ENCODE measurements around the gene AGBL1.
"Not testable (repeated sequence)": the region's sequence is repeated elsewhere in the genome, so short reads cannot be mapped to it uniquely, and the experiment has no call there.

AGBL1 gene

DNA sequence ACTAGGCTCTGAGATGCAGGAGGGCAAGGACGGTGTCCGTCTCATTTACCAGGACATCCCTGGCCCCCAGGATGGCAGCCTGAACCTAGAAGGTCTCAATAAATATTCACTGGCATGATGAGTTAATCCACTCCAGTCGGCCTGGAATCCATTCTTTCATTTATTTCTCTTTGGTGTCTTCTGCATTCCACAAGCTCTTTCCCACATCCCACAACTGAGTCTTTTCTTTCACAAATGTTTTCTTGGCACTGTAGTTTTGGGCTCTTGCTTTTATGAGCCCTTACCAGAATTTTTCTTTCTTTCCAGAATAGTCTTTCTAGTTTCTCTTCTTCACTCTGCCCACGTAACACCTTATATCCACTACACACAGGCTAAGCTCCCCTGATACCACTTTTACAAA, 778.0 kb downstream of the AGBL1 start:
- no peaks in the 10 kb centered on the region for H3K9me3 ChIP-seq (ENCODE audit: insufficient read depth, low read depth, low read length)
- no peaks in the 10 kb centered on the region for H3K27me3 ChIP-seq (ENCODE audit: insufficient read depth, low read length)
- no peak overlapping the region for H3K4me3 ChIP-seq (ENCODE audit: low read length)
- no peaks in the 10 kb centered on the region for H3K36me3 ChIP-seq (ENCODE audit: insufficient read depth, low read length)
- no peaks in the 10 kb centered on the region for H3K4me1 ChIP-seq (ENCODE audit: insufficient read depth, low read length)
- no peak overlapping the region for H3K9ac ChIP-seq (ENCODE audit: low read depth, low read length)
- 94% methylated on average over 3 of the region's 4 CpGs for WGBS
- no peak overlapping the region for H3K27ac ChIP-seq (ENCODE audit: low read depth, low read length)

DNA sequence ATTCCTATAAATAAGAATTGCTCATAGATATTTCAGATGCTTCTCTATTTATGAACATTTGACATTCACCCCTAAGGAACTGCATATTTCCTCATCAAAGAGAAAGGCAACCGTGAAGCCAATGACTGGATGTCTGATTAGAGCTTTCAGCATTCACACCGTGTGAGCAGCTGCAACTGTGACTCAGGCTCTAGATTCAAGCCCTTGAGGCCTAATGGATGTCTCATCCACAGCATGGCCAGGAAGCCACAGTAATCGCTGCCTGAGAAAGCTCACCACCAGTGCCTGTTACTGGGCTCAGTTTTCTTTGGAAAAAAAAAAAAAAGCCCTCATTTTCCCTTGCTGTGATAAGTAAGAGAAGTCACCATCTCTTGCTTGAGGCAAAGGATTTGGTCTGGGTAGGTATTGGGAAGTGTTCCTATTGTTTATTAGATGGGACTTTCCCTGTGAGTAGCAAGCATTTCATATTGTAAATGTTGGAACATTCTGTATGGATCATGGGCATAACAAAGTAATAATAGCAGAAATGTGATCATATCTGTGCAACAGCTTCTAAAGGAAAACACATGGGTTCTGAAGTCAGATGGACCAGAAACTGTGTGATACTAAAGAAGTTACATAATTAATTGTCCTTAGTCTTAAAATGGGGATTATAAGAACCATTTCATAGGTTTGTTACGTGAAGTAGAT, 783.7 kb downstream of the AGBL1 start:
- H3K4me3 ChIP-seq (ENCODE audit: low read length), result no peak overlapping the region
- 72% methylated on average over 3 of the region's 4 CpGs for WGBS
- H3K36me3 ChIP-seq (ENCODE audit: insufficient read depth, low read length), result no peaks in the 10 kb centered on the region
- H3K27me3 ChIP-seq (ENCODE audit: insufficient read depth, low read length), result no peaks in the 10 kb centered on the region
- no peaks in the 10 kb centered on the region for H3K9me3 ChIP-seq (ENCODE audit: insufficient read depth, low read depth, low read length)
- no peaks in the 10 kb centered on the region; the same call in 1 of the 2 replicates for H3K4me1 ChIP-seq (ENCODE audit: insufficient read depth, low read length)
- no peak overlapping the region for H3K27ac ChIP-seq (ENCODE audit: low read depth, low read length)
- H3K9ac ChIP-seq (ENCODE audit: low read depth, low read length), result no peak overlapping the region

DNA sequence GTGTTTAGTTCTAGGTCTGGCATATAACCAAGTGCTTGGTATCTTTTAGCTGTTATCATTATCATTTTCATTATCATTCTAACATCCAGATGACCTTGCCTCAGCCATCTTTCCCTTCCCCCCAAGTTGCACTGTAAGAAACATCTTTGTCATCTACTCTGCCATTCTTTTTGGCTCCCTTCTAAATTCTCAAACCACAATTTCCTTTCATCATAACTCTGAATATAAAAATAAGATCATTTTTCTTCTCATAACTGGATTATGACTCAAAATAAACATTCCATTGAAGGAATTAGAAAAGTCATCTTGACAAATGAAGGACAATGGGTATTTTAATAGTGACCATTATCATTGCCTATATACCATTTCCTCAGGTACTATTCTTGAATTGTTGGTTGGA, 786.2 kb downstream of the AGBL1 start:
- H3K27ac ChIP-seq (ENCODE audit: low read depth, low read length), result no peak overlapping the region
- H3K9ac ChIP-seq (ENCODE audit: low read depth, low read length), result no peak overlapping the region
- H3K36me3 ChIP-seq (ENCODE audit: insufficient read depth, low read length), result no peaks in the 10 kb centered on the region
- H3K4me1 ChIP-seq (ENCODE audit: insufficient read depth, low read length), result no peaks in the 10 kb centered on the region; the same call in 1 of the 2 replicates
- H3K27me3 ChIP-seq (ENCODE audit: insufficient read depth, low read length), result no peaks in the 10 kb centered on the region
- H3K4me3 ChIP-seq (ENCODE audit: low read length), result no peak overlapping the region
- no peaks in the 10 kb centered on the region for H3K9me3 ChIP-seq (ENCODE audit: insufficient read depth, low read depth, low read length)

DNA sequence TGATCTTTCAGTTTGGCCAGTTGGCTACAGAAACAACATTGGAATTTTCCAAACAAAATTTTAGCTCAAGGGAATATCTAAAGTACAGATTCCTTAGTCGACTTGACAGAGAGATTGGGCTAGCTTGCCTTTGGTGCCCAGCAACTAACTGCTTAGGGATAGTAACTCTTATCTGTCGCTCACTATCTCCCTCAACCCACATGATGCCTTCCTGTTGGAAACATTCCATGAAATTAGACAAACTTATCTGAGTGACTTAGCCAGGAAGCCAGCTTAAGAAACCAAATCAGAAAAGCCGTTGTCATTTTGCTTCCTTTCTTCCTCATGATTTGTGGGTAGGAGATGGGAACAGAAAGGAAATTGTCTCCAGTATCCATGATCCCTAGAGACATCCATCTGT, 791.2 kb downstream of the AGBL1 start:
- Histone ChIP-seq H3K9me3 (ENCODE audit: insufficient read depth, low read depth, low read length) (no peaks in the 10 kb centered on the region), H3K9ac (ENCODE audit: low read depth, low read length) (no peak overlapping the region), H3K36me3 (ENCODE audit: insufficient read depth, low read length) (no peaks in the 10 kb centered on the region), H3K4me1 (ENCODE audit: insufficient read depth, low read length) (no peaks in the 10 kb centered on the region), H3K4me3 (ENCODE audit: low read length) (no peak overlapping the region), H3K27ac (ENCODE audit: low read depth, low read length) (no peak overlapping the region), H3K27me3 (ENCODE audit: insufficient read depth, low read length) (no peaks in the 10 kb centered on the region)
- WGBS, result 93% methylated on average over 3 of the region's 3 CpGs

DNA sequence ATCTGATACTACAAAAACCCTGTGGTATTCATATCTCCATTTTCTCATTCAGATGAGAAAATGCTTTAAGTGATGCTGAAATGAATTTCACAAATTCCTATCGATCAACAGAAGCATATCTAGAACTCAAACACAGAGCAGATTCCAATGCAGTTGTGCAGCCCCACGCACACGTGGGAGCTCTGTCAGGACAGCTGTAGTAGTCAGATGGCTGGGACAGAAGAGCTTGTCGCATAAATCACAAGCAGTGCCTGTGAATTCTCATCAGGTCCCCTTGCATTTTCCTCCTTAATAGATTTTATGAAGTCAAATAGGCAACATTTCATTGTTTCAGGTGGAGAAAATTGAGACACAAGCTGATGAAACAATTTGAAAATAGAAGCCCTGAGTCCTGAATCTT, 792.3 kb downstream of the AGBL1 start:
- Histone ChIP-seq H3K27me3 (ENCODE audit: insufficient read depth, low read length) (no peaks in the 10 kb centered on the region), H3K4me1 (ENCODE audit: insufficient read depth, low read length) (no peaks in the 10 kb centered on the region; the same call in 1 of the 2 replicates), H3K9me3 (ENCODE audit: insufficient read depth, low read depth, low read length) (no peaks in the 10 kb centered on the region), H3K27ac (ENCODE audit: low read depth, low read length) (no peak overlapping the region), H3K9ac (ENCODE audit: low read depth, low read length) (no peak overlapping the region), H3K36me3 (ENCODE audit: insufficient read depth, low read length) (no peaks in the 10 kb centered on the region), H3K4me3 (ENCODE audit: low read length) (no peak overlapping the region)
- WGBS, result 97% methylated on average over 4 of the region's 4 CpGs

DNA sequence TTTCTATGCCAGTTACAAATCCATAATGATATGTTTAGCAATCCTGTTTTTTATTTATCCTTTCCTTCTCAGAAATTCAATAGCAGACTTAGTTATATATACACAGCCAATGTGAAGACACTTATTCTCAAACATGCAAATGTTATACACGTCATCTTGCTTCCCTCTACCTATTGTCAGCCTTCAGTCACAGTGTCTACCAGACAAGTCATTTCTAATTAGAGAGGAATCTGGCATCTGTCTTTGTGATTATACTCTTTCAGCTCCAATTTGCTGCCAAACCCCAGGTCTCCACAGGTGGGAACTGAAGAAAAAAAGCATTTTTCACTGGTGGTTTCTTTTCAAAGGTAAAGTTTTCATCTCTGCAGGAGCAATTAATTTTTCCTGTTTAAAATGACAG, 793.1 kb downstream of the AGBL1 start:
- Histone ChIP-seq H3K36me3 (ENCODE audit: insufficient read depth, low read length) (no peaks in the 10 kb centered on the region), H3K4me3 (ENCODE audit: low read length) (no peak overlapping the region), H3K4me1 (ENCODE audit: insufficient read depth, low read length) (no peaks in the 10 kb centered on the region; the same call in 1 of the 2 replicates), H3K27ac (ENCODE audit: low read depth, low read length) (no peak overlapping the region), H3K9me3 (ENCODE audit: insufficient read depth, low read depth, low read length) (no peaks in the 10 kb centered on the region), H3K9ac (ENCODE audit: low read depth, low read length) (no peak overlapping the region), H3K27me3 (ENCODE audit: insufficient read depth, low read length) (no peaks in the 10 kb centered on the region)
- WGBS, result 100% methylated on average over 1 of the region's 1 CpG

DNA sequence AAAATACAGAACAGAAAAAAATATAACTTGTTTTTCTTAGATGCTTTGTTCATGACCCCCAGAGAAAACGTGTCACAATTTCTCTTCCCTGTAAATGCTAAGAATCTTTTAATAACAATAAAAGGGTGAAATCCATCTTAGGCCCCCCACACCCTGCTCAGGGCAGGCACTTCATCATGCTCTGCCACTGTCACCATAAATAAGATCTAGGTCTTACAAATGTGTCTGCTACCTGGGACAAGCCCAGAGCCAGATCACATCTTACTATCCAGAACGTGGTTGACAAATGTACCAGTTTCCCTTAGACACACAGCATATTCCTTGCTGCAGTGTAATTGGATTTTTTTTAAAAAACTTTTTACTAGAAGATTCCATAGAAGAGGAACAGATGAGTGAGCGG, 795.4 kb downstream of the AGBL1 start:
- H3K4me3 ChIP-seq (ENCODE audit: low read length), result no peak overlapping the region
- no peaks in the 10 kb centered on the region for H3K36me3 ChIP-seq (ENCODE audit: insufficient read depth, low read length)
- H3K27me3 ChIP-seq (ENCODE audit: insufficient read depth, low read length), result no peaks in the 10 kb centered on the region
- H3K9ac ChIP-seq (ENCODE audit: low read depth, low read length), result no peak overlapping the region
- WGBS, result 100% methylated on average over 3 of the region's 3 CpGs
- H3K9me3 ChIP-seq (ENCODE audit: insufficient read depth, low read depth, low read length), result no peaks in the 10 kb centered on the region
- H3K4me1 ChIP-seq (ENCODE audit: insufficient read depth, low read length), result no peaks in the 10 kb centered on the region; the same call in 1 of the 2 replicates
- H3K27ac ChIP-seq (ENCODE audit: low read depth, low read length), result no peak overlapping the region

DNA sequence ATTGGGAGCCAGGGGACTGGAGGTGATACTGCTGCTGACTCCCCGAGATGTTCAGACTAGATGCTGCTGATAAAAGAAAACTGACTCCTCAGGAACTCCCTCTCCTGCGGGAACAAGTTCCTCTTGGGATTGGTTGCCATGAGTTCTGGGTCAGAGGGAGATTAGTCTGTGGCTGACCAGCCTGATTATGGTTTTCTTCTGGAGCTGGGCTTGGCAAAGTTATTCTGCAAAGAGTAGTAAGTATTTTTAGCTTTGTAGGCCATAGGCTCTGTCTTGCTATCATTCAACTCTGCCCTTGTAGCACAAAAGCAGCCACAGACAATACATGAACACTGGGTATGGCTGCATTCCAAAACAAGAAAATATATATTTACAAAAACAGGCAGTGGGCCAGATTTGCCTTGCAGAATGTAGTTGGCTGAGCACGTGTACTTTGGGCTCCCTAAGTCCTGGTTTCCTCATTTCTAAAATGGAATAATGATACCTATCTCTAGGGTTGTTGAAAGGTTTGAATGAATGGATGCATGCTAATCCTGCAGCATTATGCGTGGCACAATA, 796.8 kb downstream of the AGBL1 start:
- Histone ChIP-seq H3K4me3 (ENCODE audit: low read length) (no peak overlapping the region), H3K4me1 (ENCODE audit: insufficient read depth, low read length) (no peaks in the 10 kb centered on the region; the same call in 1 of the 2 replicates)
- 88% methylated on average over 4 of the region's 4 CpGs for WGBS

DNA sequence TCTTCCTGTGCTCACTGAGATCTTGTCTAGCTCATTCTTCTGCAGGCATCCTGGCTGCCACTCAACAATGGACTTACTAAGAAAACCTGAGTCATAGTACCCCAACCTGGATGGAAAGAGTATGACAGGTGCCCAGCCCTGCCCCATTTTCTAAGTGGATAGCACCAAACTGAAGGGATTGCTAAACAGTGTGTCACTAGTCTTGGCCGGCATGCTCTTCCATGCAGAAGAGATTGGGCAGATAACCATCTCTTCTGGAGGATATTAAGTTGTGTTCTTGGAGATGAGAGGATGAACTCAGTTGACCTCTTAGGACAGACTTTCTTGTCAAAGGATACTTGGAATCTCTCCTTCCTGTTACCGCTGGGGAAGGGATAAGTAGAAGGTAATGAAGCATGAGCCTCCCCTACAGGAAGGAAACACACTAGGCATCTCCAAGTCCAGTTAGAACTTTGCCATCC, 797.5 kb downstream of the AGBL1 start:
- no peaks in the 10 kb centered on the region for H3K36me3 ChIP-seq (ENCODE audit: insufficient read depth, low read length)
- no peak overlapping the region for H3K4me3 ChIP-seq (ENCODE audit: low read length)
- H3K4me1 ChIP-seq (ENCODE audit: insufficient read depth, low read length), result no peaks in the 10 kb centered on the region; the same call in 1 of the 2 replicates
- no peak overlapping the region for H3K27ac ChIP-seq (ENCODE audit: low read depth, low read length)
- H3K9me3 ChIP-seq (ENCODE audit: insufficient read depth, low read depth, low read length), result no peaks in the 10 kb centered on the region
- 87% methylated on average over 1 of the region's 2 CpGs for WGBS
- H3K27me3 ChIP-seq (ENCODE audit: insufficient read depth, low read length), result no peaks in the 10 kb centered on the region
- no peak overlapping the region for H3K9ac ChIP-seq (ENCODE audit: low read depth, low read length)

More for the DNA sequence above, 796.8 kb downstream of the AGBL1 start:
- no peak overlapping the region for H3K9ac ChIP-seq (ENCODE audit: low read depth, low read length)
- H3K27ac ChIP-seq (ENCODE audit: low read depth, low read length), result no peak overlapping the region
- no peaks in the 10 kb centered on the region for H3K9me3 ChIP-seq (ENCODE audit: insufficient read depth, low read depth, low read length)
- no peaks in the 10 kb centered on the region for H3K27me3 ChIP-seq (ENCODE audit: insufficient read depth, low read length)
- no peaks in the 10 kb centered on the region for H3K36me3 ChIP-seq (ENCODE audit: insufficient read depth, low read length)

DNA sequence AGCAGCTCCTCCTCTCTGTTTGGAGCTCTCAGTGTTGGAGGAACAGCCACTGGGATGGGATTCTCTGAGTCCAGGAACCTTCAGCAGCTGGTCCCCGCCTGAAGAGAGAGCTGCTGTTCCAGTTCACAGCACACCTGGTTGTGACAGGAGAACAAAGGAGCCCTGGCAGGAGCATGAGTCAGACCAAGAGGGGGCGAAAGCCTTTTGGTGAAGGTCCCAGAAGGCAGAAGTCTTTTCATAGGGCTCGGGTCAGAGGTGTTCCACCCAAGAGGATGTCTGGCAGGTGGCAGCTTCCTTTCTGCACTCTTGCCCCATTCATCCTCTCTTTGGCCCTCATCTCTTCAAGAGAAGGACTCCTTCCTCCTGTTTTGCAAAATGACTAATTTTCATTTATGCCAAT, 799.2 kb downstream of the AGBL1 start:
- H3K9me3 ChIP-seq (ENCODE audit: insufficient read depth, low read depth, low read length); H3K27ac ChIP-seq (ENCODE audit: low read depth, low read length); H3K9ac ChIP-seq (ENCODE audit: low read depth, low read length); H3K27me3 ChIP-seq (ENCODE audit: insufficient read depth, low read length); H3K4me1 ChIP-seq (ENCODE audit: insufficient read depth, low read length); H3K4me3 ChIP-seq (ENCODE audit: low read length); H3K36me3 ChIP-seq (ENCODE audit: insufficient read depth, low read length): not testable (repeated sequence)
- 86% methylated on average over 3 of the region's 3 CpGs for WGBS

DNA sequence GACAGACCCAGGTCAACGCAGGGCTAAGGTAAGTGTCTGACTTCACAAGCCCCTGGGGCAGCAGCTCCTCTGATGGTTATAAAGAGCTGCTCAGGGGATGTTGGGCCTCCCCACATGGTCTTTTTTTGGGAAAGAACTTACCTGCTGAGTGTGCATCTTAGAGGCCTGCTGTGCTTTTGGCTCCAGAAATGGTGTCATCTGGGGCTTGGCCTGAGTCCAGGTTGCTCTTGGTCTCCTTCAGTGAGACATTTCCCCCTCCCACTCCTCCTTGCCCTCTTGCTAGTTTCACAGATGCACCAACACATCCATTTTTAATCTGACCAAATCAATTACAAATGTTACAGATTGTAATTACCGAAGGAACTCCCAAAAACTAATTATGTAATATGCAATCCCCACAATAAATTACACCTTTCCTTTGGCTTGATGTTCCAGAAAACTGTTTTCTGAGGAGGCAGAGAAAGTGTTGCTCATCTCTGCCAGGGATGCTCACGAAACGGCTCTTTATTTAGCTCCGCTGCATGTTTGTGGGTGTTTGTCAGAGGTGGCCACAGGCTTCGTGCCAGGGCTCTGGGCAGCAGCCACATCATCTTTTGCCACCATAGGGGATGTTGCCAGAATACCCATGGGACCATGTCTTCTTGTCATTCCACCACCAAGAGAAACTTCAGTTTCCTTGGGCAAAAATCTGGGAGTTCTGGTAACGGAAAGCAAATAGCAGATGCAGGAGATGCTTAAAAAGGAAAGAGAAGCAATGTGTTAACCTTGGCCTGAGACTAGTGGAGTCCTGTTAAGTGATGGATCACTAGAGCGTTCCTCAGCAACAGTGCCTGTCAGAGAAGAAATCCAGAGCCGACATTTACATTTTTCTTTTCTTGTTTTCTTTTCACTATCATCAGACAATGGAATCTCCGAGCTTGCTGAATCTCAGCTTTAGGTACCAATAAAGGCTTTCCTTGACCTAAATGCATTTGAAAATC, 799.9 kb downstream of the AGBL1 start:
- H3K4me1 ChIP-seq (ENCODE audit: insufficient read depth, low read length), result no peaks in the 10 kb centered on the region; the same call in 1 of the 2 replicates
- no peaks in the 10 kb centered on the region for H3K9me3 ChIP-seq (ENCODE audit: insufficient read depth, low read depth, low read length)
- H3K27me3 ChIP-seq (ENCODE audit: insufficient read depth, low read length), result no peaks in the 10 kb centered on the region
- H3K27ac ChIP-seq (ENCODE audit: low read depth, low read length), result no peak overlapping the region
- H3K36me3 ChIP-seq (ENCODE audit: insufficient read depth, low read length), result no peaks in the 10 kb centered on the region
- H3K9ac ChIP-seq (ENCODE audit: low read depth, low read length), result no peak overlapping the region
- WGBS, result 87% methylated on average over 10 of the region's 10 CpGs
- H3K4me3 ChIP-seq (ENCODE audit: low read length), result no peak overlapping the region
